Activated naive CD8-positive, alpha-beta T cell treated with anti-CD3 and anti-CD28 coated beads, Interleukin-2, amount 50 U/mL, for 24 hours (primary cell): ENCODE data around the gene GRM8.

Experiments used
- ATAC-seq: fragments of 150-1000 bp; cut with Tn5 transposase; one replicate; pipeline ENCODE4 v1.10.0; 2021
- DNase-seq: peaks from one replicate; pipeline ENCODE4 v3.0.0; 2021
- H3K27ac Mint-ChIP-seq: one replicate; pipeline ENCODE4 v1.8.0; 2021; ENCODE audit warnings: mild to moderate bottlenecking, mixed read lengths
- H3K27me3 Mint-ChIP-seq: one replicate; pipeline ENCODE4 v1.8.0; 2021; ENCODE audit warnings: mixed read lengths
- H3K36me3 Mint-ChIP-seq: one replicate; pipeline ENCODE4 v1.8.0; 2021; ENCODE audit warnings: low read depth, mixed read lengths
- H3K4me1 Mint-ChIP-seq: one replicate; pipeline ENCODE4 v1.8.0; 2021; ENCODE audit warnings: mixed read lengths
- H3K4me3 Mint-ChIP-seq: one replicate; pipeline ENCODE4 v1.8.0; 2021; ENCODE audit warnings: mild to moderate bottlenecking, moderate library complexity, mixed read lengths
- H3K9me3 Mint-ChIP-seq: one replicate; pipeline ENCODE4 v1.8.0; 2021; ENCODE audit warnings: mixed read lengths

Gene GRM8

DNA sequence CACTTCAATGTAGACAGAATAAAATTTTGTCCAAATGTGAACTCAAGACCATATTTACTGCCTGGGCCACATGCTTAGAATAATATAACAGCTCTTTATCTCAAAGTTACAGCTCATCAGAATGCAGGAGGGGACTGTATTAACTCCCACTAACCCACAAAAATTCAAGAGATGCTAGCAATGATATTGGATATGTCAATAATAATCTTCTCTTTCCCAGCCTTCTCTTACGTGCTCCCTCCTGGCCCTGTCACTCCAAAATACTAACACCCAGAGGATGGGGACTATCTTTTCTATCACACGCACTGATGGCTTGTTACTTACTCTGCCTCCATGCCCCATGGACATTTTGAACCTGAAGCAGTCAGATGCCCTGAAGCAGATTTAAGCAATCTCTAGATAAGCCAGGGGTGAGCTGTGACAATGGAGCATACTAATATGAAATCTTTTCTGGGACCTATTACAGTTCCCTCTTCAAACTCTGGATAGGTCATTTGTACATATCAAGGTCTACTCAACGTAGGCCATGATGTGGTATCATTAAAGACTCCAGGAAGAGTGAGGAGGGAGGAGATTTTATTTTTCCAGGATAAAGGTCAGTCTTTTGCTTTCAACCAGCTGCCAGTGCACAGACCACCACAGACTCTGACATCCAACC, 803.0 kb downstream of the GRM8 start:
- Mint-ChIP-seq H3K4me1 (no peaks in the 10 kb centered on the region), H3K9me3 (no peaks in the 10 kb centered on the region), H3K36me3 (no peaks in the 10 kb centered on the region), H3K27me3 (no peaks in the 10 kb centered on the region), H3K27ac (no peak overlapping the region), H3K4me3 (no peak overlapping the region)
- DNase-seq (no peak), ATAC-seq (no peak)

DNA sequence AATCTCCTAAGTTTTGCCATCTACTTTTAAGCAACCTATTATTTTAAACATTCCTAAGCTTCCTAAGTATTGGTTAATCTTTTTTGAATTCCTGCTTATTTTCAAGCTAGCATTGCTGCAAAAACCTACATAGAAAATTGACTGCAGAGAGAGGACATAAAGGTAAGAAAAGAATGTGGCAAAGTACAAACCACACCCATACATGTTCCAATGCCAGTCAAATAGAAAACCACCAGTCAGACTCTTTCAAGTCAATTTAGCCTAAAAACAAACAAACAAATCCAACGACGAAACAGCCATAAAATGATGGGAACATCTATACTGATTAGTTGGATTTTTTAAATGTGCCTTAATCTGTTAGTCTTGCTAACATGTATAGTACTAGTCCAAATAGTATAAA, 804.8 kb downstream of the GRM8 start:
- ATAC-seq, result no peak
- Mint-ChIP-seq H3K27ac (no peak overlapping the region), H3K9me3 (no peaks in the 10 kb centered on the region), H3K27me3 (no peaks in the 10 kb centered on the region), H3K36me3 (no peaks in the 10 kb centered on the region), H3K4me1 (no peaks in the 10 kb centered on the region), H3K4me3 (no peak overlapping the region)
- DNase-seq, result no peak

- DNase-seq, result no peak
- no peak overlapping the region for H3K4me3 Mint-ChIP-seq
- no peaks in the 10 kb centered on the region for H3K4me1 Mint-ChIP-seq
- H3K27ac Mint-ChIP-seq, result no peak overlapping the region
- H3K36me3 Mint-ChIP-seq, result no peaks in the 10 kb centered on the region
- no peaks in the 10 kb centered on the region for H3K9me3 Mint-ChIP-seq
- no peak for ATAC-seq
- no peaks in the 10 kb centered on the region for H3K27me3 Mint-ChIP-seq
Measured at GRCh38 chr7:126445991-126446390, 806.8 kb downstream of the GRM8 start.

DNA sequence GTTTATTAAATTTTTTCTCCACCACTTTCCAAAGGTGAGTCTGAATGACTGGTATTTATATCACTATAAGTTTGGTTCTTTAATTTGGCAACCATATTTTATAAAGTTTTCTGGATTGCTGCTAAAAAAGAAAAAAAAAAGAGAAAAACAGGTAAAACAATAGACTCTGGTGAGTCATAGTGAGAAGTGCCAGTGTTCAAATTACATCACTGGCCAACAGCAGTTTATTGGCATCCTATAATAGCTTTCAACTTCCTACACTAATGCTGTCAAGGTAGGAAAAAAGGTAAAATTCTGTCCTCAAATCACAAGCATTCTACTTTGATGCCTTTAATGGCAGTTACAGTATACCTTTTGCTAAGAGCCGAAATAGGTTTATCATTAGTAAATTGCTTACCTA, 808.8 kb downstream of the GRM8 start:
- H3K27ac Mint-ChIP-seq, result no peak overlapping the region
- DNase-seq (no peak), ATAC-seq (no peak)
- H3K9me3 Mint-ChIP-seq, result peaks cover 8% of the 10 kb centered on the region
- no peak overlapping the region for H3K4me3 Mint-ChIP-seq
- no peaks in the 10 kb centered on the region for H3K36me3 Mint-ChIP-seq
- H3K27me3 Mint-ChIP-seq, result no peaks in the 10 kb centered on the region
- H3K4me1 Mint-ChIP-seq, result no peaks in the 10 kb centered on the region

- H3K4me3 Mint-ChIP-seq, result no peak overlapping the region
- H3K27ac Mint-ChIP-seq, result no peak overlapping the region
- DNase-seq (no peak), ATAC-seq (no peak)
- no peaks in the 10 kb centered on the region for H3K36me3 Mint-ChIP-seq
- no peaks in the 10 kb centered on the region for H3K27me3 Mint-ChIP-seq
- H3K4me1 Mint-ChIP-seq, result no peaks in the 10 kb centered on the region
- H3K9me3 Mint-ChIP-seq, result peaks cover 10% of the 10 kb centered on the region
Measured at GRCh38 chr7:126442908-126443307, 809.8 kb downstream of the GRM8 start.

DNA sequence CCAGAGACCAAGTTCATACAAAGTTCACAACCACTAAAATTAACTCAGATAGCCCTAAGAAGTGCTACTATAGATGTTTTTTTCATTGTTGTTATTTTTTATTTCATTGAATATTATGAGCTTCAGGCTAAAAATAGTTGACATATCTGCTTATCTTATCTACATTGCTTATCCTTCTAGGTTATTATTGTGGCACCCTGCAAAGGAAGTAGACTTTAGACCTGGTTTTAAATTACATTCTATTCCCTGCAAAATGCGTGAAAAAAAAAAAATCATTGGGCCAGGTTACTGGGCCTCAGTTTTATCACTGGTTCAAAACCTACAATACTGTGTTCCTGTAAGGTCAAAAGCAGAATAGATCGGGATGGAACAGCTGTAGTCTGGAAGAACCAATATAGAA, 811.0 kb downstream of the GRM8 start:
- Mint-ChIP-seq H3K9me3 (peaks cover 10% of the 10 kb centered on the region), H3K4me3 (no peak overlapping the region), H3K36me3 (no peaks in the 10 kb centered on the region), H3K27me3 (no peaks in the 10 kb centered on the region), H3K27ac (no peak overlapping the region), H3K4me1 (no peaks in the 10 kb centered on the region)
- no peak for ATAC-seq
- DNase-seq, result no peak

- DNase-seq (no peak), ATAC-seq (no peak)
- Mint-ChIP-seq H3K9me3 (peaks cover 10% of the 10 kb centered on the region), H3K36me3 (no peaks in the 10 kb centered on the region), H3K4me3 (no peak overlapping the region), H3K27me3 (no peaks in the 10 kb centered on the region), H3K27ac (no peak overlapping the region), H3K4me1 (no peaks in the 10 kb centered on the region)
Measured at GRCh38 chr7:126440542-126440941, 812.2 kb downstream of the GRM8 start.

GRCh38 chr7:126436213-126436868, 816.4 kb downstream of the GRM8 start:
- ATAC-seq (no peak), DNase-seq (no peak)
- Mint-ChIP-seq H3K36me3 (no peaks in the 10 kb centered on the region), H3K27ac (no peak overlapping the region), H3K4me3 (no peak overlapping the region), H3K4me1 (no peaks in the 10 kb centered on the region), H3K27me3 (no peaks in the 10 kb centered on the region), H3K9me3 (peaks cover 10% of the 10 kb centered on the region)

DNA sequence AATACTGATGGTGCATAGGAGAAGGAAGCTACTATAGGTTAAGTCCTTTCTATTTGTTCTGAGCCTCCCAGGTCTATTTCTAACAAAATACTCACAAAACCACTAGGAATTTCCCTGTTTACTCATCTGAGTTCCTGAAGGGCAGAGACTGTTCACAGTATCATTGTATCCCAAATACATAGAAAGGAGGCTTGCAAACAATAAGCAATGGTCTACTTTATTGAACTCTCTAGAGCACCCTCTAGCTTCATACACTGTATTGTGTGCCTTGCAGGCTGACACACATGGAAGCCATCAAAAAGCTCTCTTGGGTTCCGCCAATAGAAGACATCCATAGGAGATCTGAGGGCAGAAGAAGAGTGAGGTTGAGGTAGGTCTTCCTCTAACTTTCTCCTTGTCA, 826.1 kb downstream of the GRM8 start:
- Mint-ChIP-seq H3K27ac (no peak overlapping the region), H3K4me3 (no peak overlapping the region), H3K4me1 (no peaks in the 10 kb centered on the region), H3K9me3 (peaks cover 3% of the 10 kb centered on the region), H3K27me3 (no peaks in the 10 kb centered on the region), H3K36me3 (no peaks in the 10 kb centered on the region)
- no peak for ATAC-seq
- DNase-seq, result no peak

- no peak for DNase-seq
- Mint-ChIP-seq H3K36me3 (no peaks in the 10 kb centered on the region), H3K27me3 (no peaks in the 10 kb centered on the region), H3K4me1 (no peaks in the 10 kb centered on the region), H3K27ac (no peak overlapping the region), H3K9me3 (peaks cover 3% of the 10 kb centered on the region), H3K4me3 (no peak overlapping the region)
- ATAC-seq, result no peak
Measured at GRCh38 chr7:126424985-126425384, 827.8 kb downstream of the GRM8 start.

DNA sequence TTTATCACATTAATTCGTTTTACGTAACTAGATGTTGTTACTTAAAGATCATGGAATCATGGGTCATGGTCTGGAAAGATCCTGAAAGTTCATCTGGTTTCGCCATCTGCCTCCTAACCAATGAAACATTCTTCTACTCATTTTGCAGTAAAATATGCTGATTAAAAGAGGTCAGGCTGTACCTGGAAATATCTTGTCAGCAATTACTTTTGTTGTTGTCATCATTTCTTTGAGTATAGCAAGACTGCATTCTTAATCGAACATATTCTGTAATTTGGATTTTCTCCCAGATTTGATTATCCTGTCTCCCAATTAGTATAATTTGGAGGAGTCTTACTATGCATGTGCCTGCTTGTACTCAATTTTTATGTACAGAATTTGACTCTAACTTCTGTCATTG, 833.7 kb downstream of the GRM8 start:
- H3K4me1 Mint-ChIP-seq, result no peaks in the 10 kb centered on the region
- no peak overlapping the region for H3K27ac Mint-ChIP-seq
- H3K9me3 Mint-ChIP-seq, result peaks cover 6% of the 10 kb centered on the region
- H3K36me3 Mint-ChIP-seq, result no peaks in the 10 kb centered on the region
- H3K4me3 Mint-ChIP-seq, result no peak overlapping the region
- DNase-seq (no peak), ATAC-seq (no peak)
- H3K27me3 Mint-ChIP-seq, result no peaks in the 10 kb centered on the region

- no peaks in the 10 kb centered on the region for H3K4me1 Mint-ChIP-seq
- ATAC-seq (no peak), DNase-seq (no peak)
- no peaks in the 10 kb centered on the region for H3K36me3 Mint-ChIP-seq
- H3K4me3 Mint-ChIP-seq, result no peak overlapping the region
- no peaks in the 10 kb centered on the region for H3K27me3 Mint-ChIP-seq
- H3K27ac Mint-ChIP-seq, result no peak overlapping the region
- no peaks in the 10 kb centered on the region for H3K9me3 Mint-ChIP-seq
Measured at GRCh38 chr7:126411821-126412383, 840.8 kb downstream of the GRM8 start.

- Mint-ChIP-seq H3K36me3 (no peaks in the 10 kb centered on the region), H3K4me3 (no peak overlapping the region), H3K9me3 (no peaks in the 10 kb centered on the region), H3K27ac (no peak overlapping the region), H3K4me1 (no peaks in the 10 kb centered on the region), H3K27me3 (no peaks in the 10 kb centered on the region)
- no peak for ATAC-seq
- no peak for DNase-seq
Measured at GRCh38 chr7:126411032-126411820, 841.5 kb downstream of the GRM8 start.

DNA sequence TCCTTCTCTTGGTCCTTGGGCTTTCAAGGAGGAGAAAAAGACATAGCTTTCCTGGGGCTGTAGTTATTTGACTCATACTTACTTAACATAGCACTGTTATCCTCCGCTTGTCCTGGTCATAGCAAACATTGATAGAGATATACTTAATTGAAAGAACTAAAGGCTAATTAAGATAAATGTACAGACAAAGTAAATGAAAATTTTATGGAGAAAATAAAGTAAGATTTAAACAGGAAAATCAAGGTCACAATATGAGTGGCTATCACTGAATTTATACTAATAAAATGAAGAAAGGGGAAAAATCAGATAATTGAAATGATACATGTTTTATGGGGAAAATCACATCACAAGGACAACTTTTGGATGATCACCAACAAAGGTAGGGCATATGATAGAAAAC, 849.7 kb downstream of the GRM8 start:
- no peaks in the 10 kb centered on the region for H3K27me3 Mint-ChIP-seq
- DNase-seq (no peak), ATAC-seq (no peak)
- H3K4me1 Mint-ChIP-seq, result no peaks in the 10 kb centered on the region
- H3K9me3 Mint-ChIP-seq, result no peaks in the 10 kb centered on the region
- no peaks in the 10 kb centered on the region for H3K36me3 Mint-ChIP-seq
- no peak overlapping the region for H3K27ac Mint-ChIP-seq
- no peak overlapping the region for H3K4me3 Mint-ChIP-seq

GRCh38 chr7:126401918-126402317, 850.8 kb downstream of the GRM8 start:
- H3K27me3 Mint-ChIP-seq, result no peaks in the 10 kb centered on the region
- H3K36me3 Mint-ChIP-seq, result no peaks in the 10 kb centered on the region
- no peaks in the 10 kb centered on the region for H3K4me1 Mint-ChIP-seq
- H3K9me3 Mint-ChIP-seq, result peaks cover under 1% of the 10 kb centered on the region
- ATAC-seq (no peak), DNase-seq (no peak)
- no peak overlapping the region for H3K4me3 Mint-ChIP-seq
- no peak overlapping the region for H3K27ac Mint-ChIP-seq
